Subcutaneous adipose tissue (tissue), 4 donors: ENCODE results near the gene EIF2B4. TPM values are rescaled to one million over a fixed set of nuclear protein-coding genes. Genes with fewer than 3 reads are reported as not detected.

ENCODE experiments used
- CTCF ChIP-seq: fragments of 450-650 bp; IDR thresholded peaks from one replicate; pipeline ENCODE4 v1.5.1; 2016; ENCODE audit warnings: low read depth, mild to moderate bottlenecking, control low read depth, antibody characterized with exemption, moderate library complexity
- total RNA-seq, 4 donors: library from RNA; depleted of rRNA; stranded (reverse); fragments of >200 nt; gene quantifications; one replicate each; pipeline ENCODE4 v1.1.0, GENCODE V29; 2016

The EIF2B4 gene
- total RNA-seq, 4 donors from 2014 or later = 36.4 to 44.2 (median 42.2) TPM

GRCh38 chr2:27350106-27350693, 19.9 kb downstream of the EIF2B4 start:
- TF ChIP-seq CTCF = no peak

- TF ChIP-seq CTCF = no peak
These were observed 22.5 kb downstream of the EIF2B4 start for GRCh38 chr2:27347641-27348040.

- no peak for TF ChIP-seq CTCF
These were observed 34.0 kb downstream of the EIF2B4 start for GRCh38 chr2:27336173-27336572.

GRCh38 chr2:27335311-27335710, 34.8 kb downstream of the EIF2B4 start:
- TF ChIP-seq CTCF = no peak

GRCh38 chr2:27324720-27325119, 45.4 kb downstream of the EIF2B4 start:
- TF ChIP-seq CTCF = no peak

GRCh38 chr2:27323596-27324285, 46.4 kb downstream of the EIF2B4 start:
- TF ChIP-seq CTCF = no peak

GRCh38 chr2:27322766-27323595, 47.2 kb downstream of the EIF2B4 start, which contains the start of gene MPV17:
Gene MPV17 (minus strand): TSS chr2:27323097. CDS start chr2:27322517, 580 bp downstream.
- TF ChIP-seq CTCF = no peak
